Activated T-cell treated with anti-CD3 and anti-CD28 coated beads, Interleukin-2, amount 50 U/mL, for 1 hour (primary cell): ENCODE data around the gene CASTOR1.

Experiments used
- DNase-seq: peaks from one replicate; pipeline ENCODE4 v3.0.0-alpha.2; 2020

The CASTOR1 gene

GRCh38 chr22:30241576-30242371 is 47.5 kb downstream of the CASTOR1 start:
- no peak for DNase-seq

GRCh38 chr22:30240541-30241417 is 48.5 kb downstream of the CASTOR1 start:
- no peak for DNase-seq

- DNase-seq, result no peak
These were observed 49.6 kb downstream of the CASTOR1 start for GRCh38 chr22:30239488-30240405.

GRCh38 chr22:30238661-30239487 is 50.4 kb downstream of the CASTOR1 start:
- DNase-seq, result no peak

- DNase-seq, result no peak
These were observed 51.2 kb downstream of the CASTOR1 start for GRCh38 chr22:30238136-30238535.

- DNase-seq, result no peak
These were observed 52.4 kb downstream of the CASTOR1 start for GRCh38 chr22:30236875-30237274.

GRCh38 chr22:30235687-30236170 is 53.6 kb downstream of the CASTOR1 start:
- DNase-seq, result no peak
